HK-2 (cell line): ENCODE results near the gene B4GALNT1.

Experiments
- DNase-seq: peaks from one replicate; pipeline ENCODE4 v3.0.0-alpha.2; 2018; ENCODE audit not compliant: unreplicated experiment

Gene B4GALNT1

GRCh38 chr12:57585156-57585555, 47.8 kb downstream of the B4GALNT1 start:
- DNase-seq, result no peak

- no peak for DNase-seq
Observed at GRCh38 chr12:57584690-57585089, 48.3 kb downstream of the B4GALNT1 start.

GRCh38 chr12:57584050-57584449, 49.0 kb downstream of the B4GALNT1 start:
- DNase-seq, result no peak

GRCh38 chr12:57583008-57583831, 49.8 kb downstream of the B4GALNT1 start:
- DNase-seq, result peak; percentile 66

GRCh38 chr12:57582440-57582839, 50.6 kb downstream of the B4GALNT1 start:
- DNase-seq, result no peak

- no peak for DNase-seq
Observed at GRCh38 chr12:57581802-57582201, 51.2 kb downstream of the B4GALNT1 start.

GRCh38 chr12:57580466-57580795, 52.6 kb downstream of the B4GALNT1 start:
- no peak for DNase-seq

- DNase-seq, result no peak
Observed at GRCh38 chr12:57579677-57580465, 53.1 kb downstream of the B4GALNT1 start.

GRCh38 chr12:57579011-57579410, 54.0 kb downstream of the B4GALNT1 start:
- no peak for DNase-seq

GRCh38 chr12:57577981-57578758, 54.8 kb downstream of the B4GALNT1 start:
- no peak for DNase-seq

GRCh38 chr12:57576613-57577160, 56.3 kb downstream of the B4GALNT1 start:
- DNase-seq, result no peak
